GM08714 (cell line): ENCODE measurements around the gene GPRC5C.

Experiments used
- H3K4me3 ChIP-seq: fragments of 200-500 bp; sonication (Bioruptor generic); 2 replicates; pipeline ENCODE4 v1.5.1; 2014; ENCODE audit warnings: mild to moderate bottlenecking, low read length, inconsistent platforms
- ZNF274 ChIP-seq: IDR thresholded peaks from 2 replicates; pipeline ENCODE4 v1.6.1; 2012; ENCODE audit warnings: mild to moderate bottlenecking, low read depth, low read length

GPRC5C gene

DNA sequence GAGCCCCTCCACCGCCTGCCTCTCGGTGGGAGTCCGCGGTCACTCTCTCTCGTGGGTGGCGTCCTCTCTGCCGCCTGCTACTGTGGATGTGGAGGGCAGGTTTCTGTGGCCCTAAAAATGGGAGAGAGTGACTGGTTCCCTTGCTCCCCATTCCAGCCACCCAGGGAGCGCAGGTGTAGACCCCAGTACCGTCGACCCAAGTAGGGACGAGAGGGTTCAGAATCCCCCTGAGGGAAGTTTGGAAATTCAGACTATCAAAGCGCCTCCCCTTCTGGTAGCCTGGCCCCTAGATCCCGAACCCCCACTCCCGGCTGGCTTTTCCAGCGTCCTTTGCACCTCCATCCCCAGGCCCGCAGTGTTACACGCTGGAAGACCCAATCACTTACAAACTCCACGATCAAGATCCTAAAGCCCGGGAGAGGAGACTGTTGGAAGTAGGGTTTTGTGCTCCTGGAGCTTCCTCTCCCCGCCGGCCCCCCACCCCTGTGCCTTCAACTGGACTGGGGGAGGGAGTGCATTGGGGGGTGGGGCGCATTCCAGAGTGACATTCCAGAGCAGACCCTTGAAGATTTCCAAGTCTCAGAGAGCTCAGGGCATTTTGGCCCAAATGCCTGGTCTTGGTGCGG is 991 bp downstream of the GPRC5C start:
- H3K4me3 ChIP-seq: peak overlapping the region; percentile 47; the same call in 1 of the 2 replicates
- TF ChIP-seq ZNF274: no peak

DNA sequence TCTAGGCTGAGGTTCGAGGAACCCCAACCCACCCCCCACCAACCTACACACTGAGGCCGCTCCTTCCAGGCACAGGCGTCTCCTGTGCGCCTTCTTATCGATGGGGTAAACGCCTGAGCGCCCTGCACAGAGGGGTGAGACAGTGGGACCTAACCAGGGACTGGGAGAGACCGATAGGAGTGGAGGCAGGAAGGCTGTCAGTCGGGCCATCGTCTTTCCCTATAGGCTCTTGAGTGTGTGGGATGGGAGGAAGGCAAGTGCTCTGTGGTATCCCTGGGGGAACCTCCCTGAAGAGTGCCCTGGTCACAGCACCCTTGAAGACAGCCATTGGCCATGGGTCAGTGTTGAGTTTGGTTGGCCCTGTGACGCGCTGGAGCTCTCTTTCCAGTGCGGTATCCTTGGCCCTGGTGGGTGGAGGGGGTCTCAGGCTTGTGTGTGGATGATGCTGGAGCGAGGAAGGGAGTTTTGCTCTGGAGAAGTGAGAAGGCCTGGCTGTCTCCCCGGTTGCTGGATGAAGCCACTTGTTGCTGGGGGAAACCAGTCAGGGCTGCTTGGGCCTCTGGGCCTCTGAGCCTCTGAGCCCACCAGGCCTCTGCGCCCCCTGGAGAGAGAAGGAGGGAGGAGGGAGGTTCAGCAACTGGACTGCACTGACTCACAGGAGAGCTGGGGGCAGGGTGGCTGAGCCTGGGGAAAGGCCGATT is 1.7 kb downstream of the GPRC5C start:
- no peak for TF ChIP-seq ZNF274
- H3K4me3 ChIP-seq: no peak overlapping the region

DNA sequence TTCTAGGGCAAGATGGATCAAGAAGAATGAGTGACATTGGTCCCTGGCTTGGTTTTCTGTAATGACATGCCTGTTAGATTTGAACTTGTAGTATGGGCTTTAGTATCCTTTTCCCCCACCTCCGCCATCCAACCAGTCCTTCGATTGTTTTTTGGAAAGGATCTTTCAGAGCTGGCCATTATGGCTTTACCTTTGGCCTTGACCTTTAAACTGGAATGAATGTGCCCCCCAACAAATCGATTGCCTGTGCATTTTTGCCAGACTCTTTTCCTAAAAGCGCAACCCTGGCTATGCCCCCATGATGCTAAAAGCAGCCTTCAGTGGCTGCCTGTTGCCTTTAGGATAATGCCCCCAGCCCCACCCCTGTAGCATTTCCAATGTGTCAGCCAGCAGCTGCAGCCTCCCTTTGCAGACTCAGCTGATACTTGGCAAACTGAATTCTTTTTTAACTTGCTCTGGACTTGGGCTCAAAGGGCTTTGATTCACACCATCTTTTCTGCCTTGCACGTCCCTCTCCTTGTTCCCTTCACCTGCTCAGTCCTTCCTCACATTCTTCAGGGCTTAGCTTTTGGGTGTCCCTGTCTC is 4.0 kb downstream of the GPRC5C start:
- no peak overlapping the region for H3K4me3 ChIP-seq
- TF ChIP-seq ZNF274: no peak

DNA sequence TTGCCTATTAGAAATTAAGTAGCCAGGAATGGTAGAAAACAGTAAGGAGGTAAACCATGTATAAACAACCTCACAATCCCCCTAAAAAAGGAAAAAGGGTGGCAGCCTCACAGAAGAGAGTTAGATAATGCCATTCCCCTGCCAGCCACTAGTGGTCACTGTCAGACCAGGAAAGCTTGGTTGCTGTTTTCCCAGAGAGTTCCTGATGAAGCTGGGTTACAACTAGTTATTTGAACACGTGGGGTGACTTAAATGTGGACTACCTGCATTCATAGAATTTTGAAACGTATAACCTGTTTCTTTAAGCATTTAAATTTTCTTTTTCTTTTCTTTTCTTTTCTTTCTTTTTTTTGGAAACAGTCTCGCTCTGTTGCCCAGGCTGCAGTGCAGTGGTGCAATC is 5.8 kb downstream of the GPRC5C start:
- no peak for TF ChIP-seq ZNF274

DNA sequence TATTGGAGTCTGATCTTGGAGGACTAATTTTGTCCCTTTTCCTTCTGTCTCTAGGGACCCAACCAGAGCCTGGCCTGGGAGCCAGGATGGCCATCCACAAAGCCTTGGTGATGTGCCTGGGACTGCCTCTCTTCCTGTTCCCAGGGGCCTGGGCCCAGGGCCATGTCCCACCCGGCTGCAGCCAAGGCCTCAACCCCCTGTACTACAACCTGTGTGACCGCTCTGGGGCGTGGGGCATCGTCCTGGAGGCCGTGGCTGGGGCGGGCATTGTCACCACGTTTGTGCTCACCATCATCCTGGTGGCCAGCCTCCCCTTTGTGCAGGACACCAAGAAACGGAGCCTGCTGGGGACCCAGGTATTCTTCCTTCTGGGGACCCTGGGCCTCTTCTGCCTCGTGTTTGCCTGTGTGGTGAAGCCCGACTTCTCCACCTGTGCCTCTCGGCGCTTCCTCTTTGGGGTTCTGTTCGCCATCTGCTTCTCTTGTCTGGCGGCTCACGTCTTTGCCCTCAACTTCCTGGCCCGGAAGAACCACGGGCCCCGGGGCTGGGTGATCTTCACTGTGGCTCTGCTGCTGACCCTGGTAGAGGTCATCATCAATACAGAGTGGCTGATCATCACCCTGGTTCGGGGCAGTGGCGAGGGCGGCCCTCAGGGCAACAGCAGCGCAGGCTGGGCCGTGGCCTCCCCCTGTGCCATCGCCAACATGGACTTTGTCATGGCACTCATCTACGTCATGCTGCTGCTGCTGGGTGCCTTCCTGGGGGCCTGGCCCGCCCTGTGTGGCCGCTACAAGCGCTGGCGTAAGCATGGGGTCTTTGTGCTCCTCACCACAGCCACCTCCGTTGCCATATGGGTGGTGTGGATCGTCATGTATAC is 8.0 kb downstream of the GPRC5C start:
- no peak overlapping the region for H3K4me3 ChIP-seq
- no peak for TF ChIP-seq ZNF274

More for the DNA sequence above, 5.8 kb downstream of the GPRC5C start:
- no peak overlapping the region for H3K4me3 ChIP-seq

DNA sequence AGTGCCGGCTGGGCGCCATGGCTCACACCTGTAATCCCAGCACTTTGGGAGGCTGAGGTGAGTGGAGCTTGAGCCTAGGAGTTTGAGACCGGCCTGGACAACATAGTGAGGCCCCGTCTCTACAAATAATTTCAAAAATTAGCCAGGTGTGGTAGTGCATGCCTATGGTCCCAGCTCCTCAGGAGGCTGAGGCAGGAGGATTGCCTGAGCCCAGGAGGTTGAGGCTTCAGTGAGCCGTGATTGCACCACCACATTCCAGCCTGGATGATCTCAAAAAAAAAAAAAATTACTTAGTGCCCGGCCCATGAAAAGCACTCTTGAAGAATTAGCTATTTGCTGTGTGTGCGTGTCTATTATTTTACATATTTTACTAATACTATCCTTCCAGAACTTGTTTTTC is 9.6 kb downstream of the GPRC5C start:
- no peak for TF ChIP-seq ZNF274

DNA sequence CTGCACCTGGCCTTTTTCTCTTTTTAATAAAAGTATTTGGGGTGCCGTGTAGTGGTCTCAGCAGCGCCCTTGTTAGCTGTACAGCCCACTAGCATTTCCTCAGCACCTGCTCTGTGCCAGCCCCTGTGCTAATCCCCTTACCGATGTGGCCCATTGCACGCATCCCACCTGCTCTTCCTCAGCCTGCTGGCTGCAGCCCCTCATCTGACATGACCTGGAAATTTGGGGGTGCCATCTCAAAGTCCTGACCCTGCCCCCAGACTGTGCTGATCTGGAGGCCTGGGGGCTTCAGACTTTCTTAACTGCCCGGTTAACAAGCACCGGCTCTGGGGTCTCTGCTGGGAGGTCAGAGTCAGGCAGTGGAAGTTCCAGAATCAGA is 10.4 kb downstream of the GPRC5C start:
- TF ChIP-seq ZNF274: no peak
- H3K4me3 ChIP-seq: no peak overlapping the region

More for the DNA sequence above, 9.6 kb downstream of the GPRC5C start:
- no peak overlapping the region for H3K4me3 ChIP-seq

DNA sequence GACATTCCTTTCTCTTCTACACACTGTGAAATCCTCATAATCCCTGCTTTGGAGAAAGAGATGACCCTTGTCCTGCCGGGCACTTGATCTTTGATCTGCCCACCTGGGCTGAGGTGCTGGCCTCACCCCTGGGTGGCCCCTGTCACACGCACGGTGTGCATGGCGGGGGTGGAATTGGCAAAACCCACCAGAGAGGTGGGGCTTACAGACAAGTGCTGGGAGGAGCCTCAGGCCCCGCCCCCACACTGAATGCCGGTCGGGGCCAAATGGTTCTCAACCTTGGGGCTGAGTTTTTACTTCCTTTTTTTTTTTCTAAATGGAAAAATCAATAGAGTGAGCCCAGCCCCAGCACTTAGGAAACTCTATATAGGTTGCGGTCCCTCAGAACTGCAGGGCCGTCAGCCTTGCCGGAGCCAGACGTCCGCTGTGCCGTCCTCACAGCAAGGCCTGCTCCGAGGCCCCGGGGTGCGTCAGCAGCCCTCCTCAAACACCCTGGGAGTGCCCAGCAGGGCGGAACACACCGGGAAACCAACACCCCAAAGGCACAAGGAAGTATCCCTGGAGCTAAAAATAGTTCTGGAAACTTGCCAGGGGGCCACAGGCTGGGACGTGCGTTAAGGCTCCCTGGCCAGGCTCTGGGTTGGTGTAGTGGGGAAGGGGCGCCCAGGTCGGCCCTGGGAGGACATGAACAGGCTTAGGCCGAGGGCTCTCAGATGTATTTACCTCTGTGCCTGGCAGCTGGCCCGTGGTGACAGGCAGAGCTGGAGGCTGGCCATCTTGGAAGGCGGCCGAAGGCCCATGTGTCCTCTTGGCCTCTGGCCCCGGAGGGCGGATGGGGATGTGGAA is 11.0 kb downstream of the GPRC5C start:
- H3K4me3 ChIP-seq: peak overlapping the region; percentile 18; the same call in 1 of the 2 replicates
- TF ChIP-seq ZNF274: no peak

DNA sequence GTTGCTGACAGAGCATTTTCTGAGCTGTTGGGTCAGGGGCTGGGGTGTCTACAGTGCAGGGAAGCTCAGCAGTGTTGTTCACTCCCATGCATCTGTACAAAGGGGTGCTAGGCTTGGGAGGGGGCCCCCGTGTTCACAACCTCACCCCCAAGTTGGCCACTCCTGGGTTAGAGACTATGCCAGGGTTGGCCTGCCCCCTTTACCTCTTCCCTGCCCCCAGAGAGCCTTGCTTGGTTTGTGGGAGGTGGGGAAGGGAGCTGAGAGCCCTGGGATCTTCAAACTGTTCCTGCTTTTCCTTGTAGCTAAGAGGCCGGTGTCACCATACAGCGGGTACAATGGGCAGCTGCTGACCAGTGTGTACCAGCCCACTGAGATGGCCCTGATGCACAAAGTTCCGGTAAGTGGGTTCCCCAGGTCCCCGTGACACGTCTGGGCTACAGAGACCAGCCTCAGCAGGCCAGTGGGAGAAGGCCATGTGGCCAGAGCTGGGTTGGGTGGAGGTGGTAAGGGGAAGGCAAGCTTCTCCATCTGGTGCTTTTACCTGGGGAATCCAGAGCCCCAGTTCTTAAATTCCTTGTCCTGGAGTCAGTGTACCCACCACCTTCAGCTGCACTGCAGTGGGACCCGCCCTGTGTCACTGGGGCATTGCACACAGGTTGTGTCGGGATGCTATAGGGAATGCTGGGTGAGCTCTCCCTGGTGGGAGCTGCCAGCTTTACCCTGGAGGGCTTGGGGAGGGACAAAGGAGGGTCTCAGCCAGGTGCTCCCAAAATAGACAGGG is 11.8 kb downstream of the GPRC5C start:
- TF ChIP-seq ZNF274: no peak
- no peak overlapping the region; the same call in 1 of the 2 replicates for H3K4me3 ChIP-seq

DNA sequence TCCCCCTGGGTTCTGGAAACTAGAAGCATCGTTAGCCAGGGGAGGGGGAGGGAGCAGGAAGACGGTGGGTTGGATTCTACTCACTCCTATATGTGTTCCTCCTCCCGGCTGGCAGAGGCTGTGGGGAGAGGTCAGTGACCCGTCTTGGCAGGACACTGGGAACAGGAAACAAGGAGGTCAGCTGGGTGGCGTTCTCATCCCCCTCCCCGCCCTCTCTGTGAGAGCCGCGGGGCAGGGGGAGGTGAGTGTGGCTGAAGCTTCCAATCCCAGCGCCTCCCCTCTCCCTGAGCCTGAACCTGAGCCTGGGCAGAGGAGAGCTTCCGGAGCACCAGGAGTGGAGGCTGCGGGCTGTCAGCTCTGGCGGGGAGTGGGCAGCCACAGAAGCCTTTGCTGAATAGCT is 12.5 kb downstream of the GPRC5C start:
- H3K4me3 ChIP-seq: no peak overlapping the region
- no peak for TF ChIP-seq ZNF274

DNA sequence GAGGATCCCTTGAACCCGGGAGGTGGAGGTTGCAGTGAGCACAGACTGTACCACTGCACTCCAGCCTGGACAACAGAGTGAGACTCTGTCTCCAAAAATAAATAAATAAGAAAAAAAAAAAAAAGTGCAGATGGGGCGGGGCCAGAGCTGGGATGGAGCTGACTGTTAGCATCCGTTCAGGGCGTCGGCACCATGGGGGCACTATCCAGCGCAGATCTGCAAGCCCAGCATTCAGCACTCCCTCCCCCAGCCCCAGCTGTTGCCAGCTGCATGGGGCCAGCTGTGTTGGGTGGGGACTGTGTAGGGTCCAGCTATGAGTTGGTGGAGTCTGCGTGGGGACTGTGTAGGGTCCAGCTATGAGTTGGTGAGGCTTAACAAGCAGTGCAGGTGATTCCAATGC is 13.3 kb downstream of the GPRC5C start:
- no peak for TF ChIP-seq ZNF274

DNA sequence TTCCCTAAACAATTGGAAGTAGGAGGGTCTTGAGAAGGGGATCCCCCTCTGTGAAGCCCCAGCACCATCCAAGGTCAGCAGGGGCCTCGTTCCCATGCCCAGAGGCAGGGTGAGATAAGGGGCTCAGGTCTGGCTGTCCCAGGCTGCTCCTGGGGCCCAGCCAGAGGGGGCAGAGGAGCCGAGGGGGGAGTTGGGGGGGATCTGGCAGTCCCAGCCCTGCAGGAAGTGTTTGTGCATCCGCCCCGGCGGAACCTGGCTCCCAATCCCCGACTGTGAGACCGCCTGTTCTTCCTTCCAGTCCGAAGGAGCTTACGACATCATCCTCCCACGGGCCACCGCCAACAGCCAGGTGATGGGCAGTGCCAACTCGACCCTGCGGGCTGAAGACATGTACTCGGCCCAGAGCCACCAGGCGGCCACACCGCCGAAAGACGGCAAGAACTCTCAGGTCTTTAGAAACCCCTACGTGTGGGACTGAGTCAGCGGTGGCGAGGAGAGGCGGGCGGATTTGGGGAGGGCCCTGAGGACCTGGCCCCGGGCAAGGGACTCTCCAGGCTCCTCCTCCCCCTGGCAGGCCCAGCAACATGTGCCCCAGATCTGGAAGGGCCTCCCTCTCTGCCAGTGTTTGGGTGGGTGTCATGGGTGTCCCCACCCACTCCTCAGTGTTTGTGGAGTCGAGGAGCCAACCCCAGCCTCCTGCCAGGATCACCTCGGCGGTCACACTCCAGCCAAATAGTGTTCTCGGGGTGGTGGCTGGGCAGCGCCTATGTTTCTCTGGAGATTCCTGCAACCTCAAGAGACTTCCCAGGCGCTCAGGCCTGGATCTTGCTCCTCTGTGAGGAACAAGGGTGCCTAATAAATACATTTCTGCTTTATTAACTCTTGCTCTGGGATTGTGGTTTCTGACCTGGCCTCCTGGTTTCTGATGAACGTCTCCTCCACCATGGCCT is 14.9 kb downstream of the GPRC5C start:
- no peak for TF ChIP-seq ZNF274
- H3K4me3 ChIP-seq: no peak overlapping the region

More for the DNA sequence above, 13.3 kb downstream of the GPRC5C start:
- H3K4me3 ChIP-seq: no peak overlapping the region
